Effector CD8-positive, alpha-beta T cell (primary cell): ENCODE measurements around the gene ACP4.

Experiments
- DNase-seq: peaks from one replicate; lab custom pipeline; 2025; lab: John Stamatoyannopoulos, UW

ACP4 gene

DNA sequence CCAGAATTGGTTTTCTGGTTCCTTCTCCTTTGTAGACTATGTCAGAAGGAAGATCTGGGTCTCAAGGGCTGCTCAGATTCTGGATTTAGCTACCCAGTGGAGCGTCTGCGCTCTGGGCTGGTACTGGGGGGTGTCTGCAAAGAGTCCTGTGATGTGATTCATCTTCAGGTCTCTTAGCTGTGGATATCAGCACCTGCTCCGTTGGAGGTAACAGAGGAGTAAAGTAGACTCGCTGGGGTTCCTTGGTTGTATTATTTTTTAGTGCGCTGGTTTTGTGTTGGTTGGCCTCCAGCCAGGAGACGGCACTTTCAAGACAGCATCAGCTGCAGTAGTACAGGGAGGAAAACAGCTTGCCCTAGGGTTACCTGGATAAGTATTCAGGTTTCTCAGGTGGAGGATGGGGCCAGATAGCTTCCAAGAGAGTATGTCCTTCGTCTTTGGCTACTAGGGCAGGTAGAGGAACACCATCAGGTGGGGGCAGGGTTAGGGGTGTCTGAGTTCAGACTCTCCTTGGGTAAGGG lies 53.5 kb downstream of the ACP4 start:
- no peak for DNase-seq

DNA sequence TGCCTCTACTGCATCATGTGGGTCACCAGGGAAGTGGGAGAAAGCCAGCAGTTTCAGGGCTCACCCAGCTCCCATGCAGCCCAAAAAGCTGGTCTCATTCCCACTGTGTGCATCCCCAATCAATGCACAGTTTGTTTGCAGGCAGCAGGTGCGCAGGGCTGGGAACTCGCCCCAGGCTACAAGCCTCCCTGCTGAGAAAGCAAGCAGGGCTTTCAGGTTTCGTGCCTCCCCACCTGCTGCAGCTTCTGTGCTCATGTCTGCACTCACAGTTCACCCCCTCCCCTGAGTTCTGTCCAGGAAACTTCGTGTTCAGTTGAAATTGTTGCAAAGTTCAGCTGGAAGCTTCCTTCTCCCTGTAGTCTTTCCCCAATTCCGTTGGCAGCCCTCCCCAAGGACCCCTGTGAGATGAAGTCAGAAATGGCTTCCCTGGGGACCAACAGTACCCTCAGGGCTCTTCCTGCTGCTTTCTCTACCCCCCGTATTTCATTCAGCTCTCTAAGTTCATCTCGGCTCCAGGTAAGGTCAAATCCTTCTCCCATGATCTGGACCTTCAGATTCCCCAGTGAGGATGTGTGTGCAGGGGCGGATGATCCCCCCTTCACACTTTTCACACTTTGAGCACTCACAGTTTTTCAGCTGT lies 54.2 kb downstream of the ACP4 start:
- no peak for DNase-seq
